Measurements from ENCODE around the gene DMD. TPM values are rescaled to one million over a fixed set of nuclear protein-coding genes. Genes with fewer than 3 reads are reported as not detected.

Gene DMD
- polyA plus RNA-seq, 3 donors: 0.23 TPM; not detected in 2

DNA sequence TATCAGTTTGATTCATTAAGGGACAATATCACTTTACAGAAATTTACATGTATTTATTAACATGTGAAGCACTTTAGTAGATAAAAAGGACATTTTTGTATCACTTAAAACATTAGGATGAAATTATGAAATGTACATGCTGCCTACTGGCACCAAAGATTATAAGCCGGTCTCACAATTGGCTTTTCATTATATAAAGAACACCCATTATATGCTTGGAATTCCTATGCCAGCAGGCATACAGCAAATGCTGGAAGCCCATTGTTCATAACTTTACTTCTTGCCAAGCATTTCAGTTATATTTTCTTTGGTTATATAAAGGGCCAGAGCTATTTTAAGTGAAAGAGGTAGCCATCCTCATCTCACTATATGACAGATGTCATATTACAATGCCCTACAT is 145.9 kb downstream of the DMD start:
- Mint-ChIP-seq H3K4me3 (no peak overlapping the region), H3K27ac (no peak overlapping the region), H3K9me3 (peaks cover 0 to 3% (median 0%) of the 10 kb centered on the region in 7 donors), H3K36me3 (no peaks in the 10 kb centered on the region), H3K27me3 (ENCODE audit: low read depth in 3 of 3) (peaks cover 0 to 3% (median 0%) of the 10 kb centered on the region in 3 donors), H3K4me1 (no peaks in the 10 kb centered on the region)
- TF ChIP-seq, protein P1, sequence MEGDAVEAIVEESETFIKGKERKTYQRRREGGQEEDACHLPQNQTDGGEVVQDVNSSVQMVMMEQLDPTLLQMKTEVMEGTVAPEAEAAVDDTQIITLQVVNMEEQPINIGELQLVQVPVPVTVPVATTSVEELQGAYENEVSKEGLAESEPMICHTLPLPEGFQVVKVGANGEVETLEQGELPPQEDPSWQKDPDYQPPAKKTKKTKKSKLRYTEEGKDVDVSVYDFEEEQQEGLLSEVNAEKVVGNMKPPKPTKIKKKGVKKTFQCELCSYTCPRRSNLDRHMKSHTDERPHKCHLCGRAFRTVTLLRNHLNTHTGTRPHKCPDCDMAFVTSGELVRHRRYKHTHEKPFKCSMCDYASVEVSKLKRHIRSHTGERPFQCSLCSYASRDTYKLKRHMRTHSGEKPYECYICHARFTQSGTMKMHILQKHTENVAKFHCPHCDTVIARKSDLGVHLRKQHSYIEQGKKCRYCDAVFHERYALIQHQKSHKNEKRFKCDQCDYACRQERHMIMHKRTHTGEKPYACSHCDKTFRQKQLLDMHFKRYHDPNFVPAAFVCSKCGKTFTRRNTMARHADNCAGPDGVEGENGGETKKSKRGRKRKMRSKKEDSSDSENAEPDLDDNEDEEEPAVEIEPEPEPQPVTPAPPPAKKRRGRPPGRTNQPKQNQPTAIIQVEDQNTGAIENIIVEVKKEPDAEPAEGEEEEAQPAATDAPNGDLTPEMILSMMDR (IDR thresholded peaks at IDR 0.05): no peak
- Histone ChIP-seq H3K27ac (ENCODE audit: low read depth in 1 of 2, low read length in 2 of 2) (no peak overlapping the region), H4K20me1 (ENCODE audit: insufficient read depth, low read length) (no peaks in the 10 kb centered on the region), H3K9ac (ENCODE audit: insufficient read depth, low read length, poor library complexity, severe bottlenecking) (no peak overlapping the region), H3K36me3 (replicated peaks in 1 of 2; ENCODE audit: control insufficient read depth in 1 of 2, insufficient read depth in 2 of 2, low read length in 2 of 2) (no peaks in the 10 kb centered on the region), H3K9me3 (replicated peaks in 1 of 2; ENCODE audit: control insufficient read depth in 1 of 2, insufficient read depth in 1 of 2, low read length in 2 of 2) (no peaks in the 10 kb centered on the region), H3K4me2 (replicated peaks; ENCODE audit: extremely low read depth, low read length, poor library complexity, severe bottlenecking) (no peak overlapping the region), H3K4me1 (ENCODE audit: control insufficient read depth in 1 of 2, insufficient read depth in 2 of 2, low read length in 2 of 2) (no peaks in the 10 kb centered on the region), H3K4me3 (replicated peaks in 1 of 3; ENCODE audit: low read depth in 2 of 3, low read length in 3 of 3) (no peak overlapping the region), H2AFZ (ENCODE audit: insufficient read depth, low read depth, low read length, poor library complexity, severe bottlenecking) (no peak overlapping the region), H3K79me2 (ENCODE audit: insufficient read depth, low read length) (no peaks in the 10 kb centered on the region), H3K27me3 (ENCODE audit: control insufficient read depth in 2 of 2, insufficient read depth in 2 of 2, low read length in 2 of 2) (no peaks in the 10 kb centered on the region)
- no CpG with 5 or more reads among the region's 1 CpG for WGBS (ENCODE audit: insufficient coverage)
- DNase-seq: no peak
- intact Hi-C loops (cut with micrococcal nuclease): no loop called here

DNA sequence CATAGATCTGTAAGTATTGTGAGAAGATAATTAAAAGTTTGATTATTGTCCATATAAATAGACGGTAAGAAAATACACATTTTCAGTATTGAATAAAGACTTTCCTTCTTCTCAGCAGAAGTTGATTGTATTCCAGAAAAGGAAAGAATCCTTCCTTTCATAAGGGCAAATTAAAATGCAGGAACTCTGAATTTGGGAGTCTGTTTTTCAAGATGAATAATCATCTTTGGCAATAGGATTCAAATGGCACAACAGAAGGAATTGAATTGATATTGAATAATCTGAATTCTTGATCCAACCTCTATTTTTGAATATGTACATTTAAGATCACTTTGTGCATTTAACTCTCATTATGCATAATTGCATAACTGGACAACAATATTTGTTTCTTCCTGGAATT is 149.3 kb downstream of the DMD start:
- H3K4me3 ChIP-seq (replicated peaks in 1 of 3; ENCODE audit: low read depth in 2 of 3, low read length in 3 of 3): no peak overlapping the region
- no peaks in the 10 kb centered on the region for H3K27me3 ChIP-seq (ENCODE audit: control insufficient read depth in 2 of 2, insufficient read depth in 2 of 2, low read length in 2 of 2)
- no peak overlapping the region for H3K27ac Mint-ChIP-seq
- no peak for DNase-seq
- H3K4me1 ChIP-seq (ENCODE audit: control insufficient read depth in 1 of 2, insufficient read depth in 2 of 2, low read length in 2 of 2): no peaks in the 10 kb centered on the region
- no peak overlapping the region for H2AFZ ChIP-seq (ENCODE audit: insufficient read depth, low read depth, low read length, poor library complexity, severe bottlenecking)
- no CpG with 5 or more reads among the region's 1 CpG for WGBS (ENCODE audit: insufficient coverage)
- no peaks in the 10 kb centered on the region for H3K36me3 Mint-ChIP-seq
- no peaks in the 10 kb centered on the region for H3K36me3 ChIP-seq (replicated peaks in 1 of 2; ENCODE audit: control insufficient read depth in 1 of 2, insufficient read depth in 2 of 2, low read length in 2 of 2)
- no peak overlapping the region for H3K4me2 ChIP-seq (replicated peaks; ENCODE audit: extremely low read depth, low read length, poor library complexity, severe bottlenecking)
- H3K9me3 Mint-ChIP-seq: peaks cover 0 to 4% (median 0%) of the 10 kb centered on the region in 7 donors
- peaks cover 0 to 3% (median 0%) of the 10 kb centered on the region in 3 donors for H3K27me3 Mint-ChIP-seq (ENCODE audit: low read depth in 3 of 3)
- no peaks in the 10 kb centered on the region for H3K79me2 ChIP-seq (ENCODE audit: insufficient read depth, low read length)
- no peaks in the 10 kb centered on the region for H3K4me1 Mint-ChIP-seq
- H3K4me3 Mint-ChIP-seq: no peak overlapping the region
- no peaks in the 10 kb centered on the region for H4K20me1 ChIP-seq (ENCODE audit: insufficient read depth, low read length)
- TF ChIP-seq, protein P1 (IDR thresholded peaks at IDR 0.05): no peak
- H3K9me3 ChIP-seq (replicated peaks in 1 of 2; ENCODE audit: control insufficient read depth in 1 of 2, insufficient read depth in 1 of 2, low read length in 2 of 2): no peaks in the 10 kb centered on the region
- H3K27ac ChIP-seq (ENCODE audit: low read depth in 1 of 2, low read length in 2 of 2): no peak overlapping the region
- intact Hi-C loops (cut with micrococcal nuclease): no loop called here
- no peak overlapping the region for H3K9ac ChIP-seq (ENCODE audit: insufficient read depth, low read length, poor library complexity, severe bottlenecking)

All from CD14-positive monocyte (primary cell).